K562 (cell line): ENCODE results near the gene API5. TPM values are rescaled to one million over a fixed set of nuclear protein-coding genes. Genes with fewer than 3 reads are reported as not detected.

Experiments used
- BCOR ChIP-seq: fragments of 450-650 bp; IDR thresholded peaks from 2 replicates; pipeline ENCODE4 v1.6.1; 2016
- DPF2 ChIP-seq: fragments of 450-650 bp; IDR thresholded peaks from 2 replicates; pipeline ENCODE4 v1.6.1; 2016
- EWSR1 ChIP-seq: fragments of 450-650 bp; IDR thresholded peaks from 2 replicates; pipeline ENCODE4 v1.6.1; 2018; ENCODE audit warnings: borderline replicate concordance, mild to moderate bottlenecking, low read depth, moderate library complexity; ENCODE audit not compliant: partially characterized antibody
- FOXM1 ChIP-seq, 2 experiments: fragments of 450-650 bp in 1 of 2; sonication (generic) in 1 of 2; formaldehyde crosslinking in 1 of 2; IDR thresholded peaks; 2 replicates each; pipeline versions ENCODE4 v1.6.1 to v1.9.0; 2017 to 2022; ENCODE audit warnings: low read depth in 2 of 2, mild to moderate bottlenecking in 2 of 2, missing genetic modification reagents in 1 of 2, moderate library complexity in 1 of 2
- HDAC3 ChIP-seq: fragments of 450-650 bp; IDR thresholded peaks from 2 replicates; pipeline ENCODE4 v1.6.1; 2018; ENCODE audit warnings: borderline replicate concordance, mild to moderate bottlenecking, moderate library complexity; ENCODE audit not compliant: partially characterized antibody
- IRF2 ChIP-seq: sonication (generic); formaldehyde crosslinking; IDR thresholded peaks from 2 replicates; pipeline ENCODE4 v1.8.1; 2022; ENCODE audit warnings: mild to moderate bottlenecking, missing genetic modification reagents
- MAFG ChIP-seq: fragments of 450-650 bp; conservative IDR thresholded peaks from 2 replicates; pipeline ENCODE4 v1.6.1; 2016; ENCODE audit warnings: missing genetic modification characterization, missing compliant biosample characterization
- MYC ChIP-seq, 2 experiments: fragments of 250-450 bp in 1 of 2; sonication (Bioruptor Pico) in 1 of 2; IDR thresholded peaks; 2 replicates each; pipeline versions ENCODE4 v1.5.1 to v1.6.1; 2012 to 2021; ENCODE audit warnings: low read depth in 2 of 2, borderline replicate concordance in 1 of 2, improper control_type of control experiment in 1 of 2, low read length in 1 of 2, mild to moderate bottlenecking in 1 of 2, moderate library complexity in 1 of 2
- POLR2AphosphoS5 ChIP-seq: IDR thresholded peaks from 2 replicates; pipeline ENCODE4 v1.6.1; 2011; ENCODE audit warnings: mild to moderate bottlenecking, low read depth, low read length, moderate library complexity; ENCODE audit not compliant: control insufficient read depth, insufficient read depth
- POLR2H ChIP-seq: IDR thresholded peaks from 2 replicates; pipeline ENCODE4 v1.6.1; 2016; ENCODE audit warnings: missing genetic modification characterization, low read depth, mild to moderate bottlenecking, control low read depth, missing compliant biosample characterization, moderate library complexity
- PTTG1 ChIP-seq: fragments of 450-650 bp; IDR thresholded peaks from 2 replicates; pipeline ENCODE4 v1.6.1; 2016; ENCODE audit warnings: low read depth, mild to moderate bottlenecking, missing genetic modification characterization, missing compliant biosample characterization
- SMARCA4 ChIP-seq: fragments of 450-650 bp; IDR thresholded peaks from 2 replicates; pipeline ENCODE4 v1.6.1; 2016
- SOX6 ChIP-seq: fragments of 450-650 bp; IDR thresholded peaks from 2 replicates; pipeline ENCODE4 v1.6.1; 2014; ENCODE audit warnings: mild to moderate bottlenecking
- SPI1 ChIP-seq: IDR thresholded peaks from 2 replicates; pipeline ENCODE4 v1.6.1; 2011; ENCODE audit warnings: low read depth, low read length, control low read depth, borderline replicate concordance
- TFE3 ChIP-seq: fragments of 450-650 bp; formaldehyde crosslinking; IDR thresholded peaks from 2 replicates; pipeline ENCODE4 v1.4.0; 2020; ENCODE audit warnings: mild to moderate bottlenecking, mixed read lengths
- TRIM25 ChIP-seq: fragments of 450-650 bp; IDR thresholded peaks from 2 replicates; pipeline ENCODE4 v1.7.0; 2016; ENCODE audit warnings: borderline replicate concordance
- USF1 ChIP-seq: sonication (generic); formaldehyde crosslinking; IDR thresholded peaks from 2 replicates; pipeline ENCODE4 v1.9.0; 2022; ENCODE audit warnings: mild to moderate bottlenecking, missing genetic modification reagents
- YY1 ChIP-seq, 3 experiments: IDR thresholded peaks; 2 replicates each; pipeline ENCODE4 v1.6.1; 2011; ENCODE audit warnings: low read length in 2 of 3, mild to moderate bottlenecking in 2 of 3, moderate library complexity in 2 of 3, borderline replicate concordance in 1 of 3, control low read depth in 1 of 3, low read depth in 1 of 3; ENCODE audit not compliant: insufficient read depth in 3 of 3, insufficient replicate concordance in 2 of 3, control insufficient read depth in 1 of 3, insufficient read length in 1 of 3; ENCODE audit errors: extremely low read depth in 1 of 3
- ZBTB49 ChIP-seq: sonication (generic); formaldehyde crosslinking; IDR thresholded peaks from 2 replicates; pipeline ENCODE4 v1.8.0; 2022; ENCODE audit warnings: missing genetic modification reagents, mild to moderate bottlenecking, borderline replicate concordance
- ZFPM2 ChIP-seq: fragments of 250-450 bp; sonication (Bioruptor Pico); IDR thresholded peaks from 2 replicates; pipeline ENCODE4 v1.5.1; 2022; ENCODE audit warnings: mild to moderate bottlenecking
- ZNF347 ChIP-seq: fragments of 450-650 bp; formaldehyde crosslinking; IDR thresholded peaks from 2 replicates; pipeline ENCODE4 v1.4.0; 2020; ENCODE audit warnings: low read depth, mild to moderate bottlenecking, moderate library complexity
- ZNF354B ChIP-seq: fragments of 250-450 bp; sonication (Bioruptor Pico); IDR thresholded peaks from 2 replicates; pipeline ENCODE4 v1.4.0; 2020
- polyA plus RNA-seq, 8 experiments: library from polyadenylated mRNA; depleted of rRNA in 4 of 8; stranded (reverse) in 5 of 8; unstranded in 3 of 8; fragments of >200 nt; fragmentation: Nextera tagmentation in 2 of 8; fragmentation: Illumina TruSeq in 1 of 8; extraction: Ambion mirVana in 2 of 8; extraction: Trizol in 1 of 8; gene quantifications; 2 replicates each; pipeline versions ENCODE4 v1.2.1 to v1.2.3, GENCODE V29; 2011 to 2014; ENCODE audit warnings: inconsistent platforms in 1 of 8, missing spikeins in 1 of 8
- total RNA-seq, 7 experiments: library from RNA; depleted of rRNA in 6 of 7; stranded (reverse); fragments of >200 nt in 6 of 7; fragmentation: Illumina TruSeq in 2 of 7; extraction: Trizol in 2 of 7; gene quantifications; 2 replicates each; pipeline versions ENCODE4 v1.2.1 to v1.2.3, GENCODE V29; 2011 to 2021; ENCODE audit warnings: low replicate concordance in 1 of 7

The API5 gene
- total and polyA plus RNA-seq, 9 of the 15 experiments (the other 6 are each of a cell fraction or from before 2014, with no cell fraction given): 59.8 to 146 (median 123) TPM

GRCh38 chr11:43381802-43382201 lies 70.0 kb downstream of the API5 start (continued):
- TF ChIP-seq DPF2 (peak; percentile 61; the same call in 1 of the 2 replicates), ZNF347 (no peak), TRIM25 (no peak), POLR2H (tag) (no peak), MAFG (tag) (peak; percentile 61), FOXM1 (IDR thresholded peaks at IDR 0.05; ENCODE audit: low read depth) (peak; percentile 75; the same call in 1 of the 2 replicates), FOXM1 (CRISPR knock-in tag; IDR thresholded peaks at IDR 0.05; ENCODE audit: low read depth) (no peak), ZBTB49 (CRISPR knock-in tag) (no peak), BCOR (no peak), SOX6 (peak; percentile 71), IRF2 (CRISPR knock-in tag) (no peak), POLR2AphosphoS5 (no peak), YY1 (IDR thresholded peaks at IDR 0.05; ENCODE audit: borderline replicate concordance in 1 of 3, control insufficient read depth in 1 of 3, extremely low read depth in 1 of 3, insufficient read depth in 3 of 3, insufficient read length in 1 of 3, insufficient replicate concordance in 2 of 3, low read depth in 1 of 3, low read length in 2 of 3) (no peak), SPI1 (no peak), ZNF354B (CRISPR knock-in tag) (no peak), SMARCA4 (peak; percentile 49), USF1 (CRISPR knock-in tag) (peak; percentile 67), PTTG1 (no peak), HDAC3 (no peak), ZFPM2 (no peak), EWSR1 (no peak), MYC (IDR thresholded peaks at IDR 0.05; ENCODE audit: low read depth, low read length) (no peak), MYC (CRISPR knock-in tag; IDR thresholded peaks at IDR 0.05; ENCODE audit: borderline replicate concordance, low read depth) (no peak), TFE3 (CRISPR knock-in tag) (peak; percentile 89)
